Trophoblast cell (in vitro differentiated cells and primary cell): ENCODE measurements around the gene LAMB1.

Experiments used
- DNase-seq, 2 donors: peaks; one replicate each; pipeline ENCODE4 v3.0.0-alpha.2; 2016
- H2AFZ ChIP-seq: 2 replicates; pipeline ENCODE4 v1.6.1; 2013; ENCODE audit warnings: low read length, moderate library complexity, mild to moderate bottlenecking; ENCODE audit not compliant: insufficient read depth, poor library complexity
- H2AK5ac ChIP-seq: 2 replicates; pipeline ENCODE4 v1.6.1; 2013; ENCODE audit warnings: mild to moderate bottlenecking, low read length
- H2BK120ac ChIP-seq: 2 replicates; pipeline ENCODE4 v1.6.1; 2013; ENCODE audit warnings: low read length, mild to moderate bottlenecking, moderate library complexity; ENCODE audit not compliant: insufficient read depth, poor library complexity
- H2BK12ac ChIP-seq: 2 replicates; pipeline ENCODE4 v1.6.1; 2013; ENCODE audit warnings: mild to moderate bottlenecking, low read length, moderate library complexity
- H2BK5ac ChIP-seq: 2 replicates; pipeline ENCODE4 v1.6.1; 2013; ENCODE audit warnings: low read length, low read depth, moderate library complexity, mild to moderate bottlenecking; ENCODE audit not compliant: poor library complexity
- H3K14ac ChIP-seq: 2 replicates; pipeline ENCODE4 v1.6.1; 2013; ENCODE audit warnings: mild to moderate bottlenecking, low read length
- H3K18ac ChIP-seq: 2 replicates; pipeline ENCODE4 v1.6.1; 2013; ENCODE audit warnings: mild to moderate bottlenecking, low read length
- H3K23ac ChIP-seq: 2 replicates; pipeline ENCODE4 v1.6.1; 2013; ENCODE audit warnings: low read length
- H3K27ac ChIP-seq: 2 replicates; pipeline ENCODE4 v1.5.1; 2013; ENCODE audit warnings: low read depth, mild to moderate bottlenecking, inconsistent platforms, low read length, moderate library complexity
- H3K27me3 ChIP-seq: 2 replicates; pipeline ENCODE4 v1.6.1; 2013; ENCODE audit warnings: inconsistent platforms, mild to moderate bottlenecking, low read length, moderate library complexity; ENCODE audit not compliant: insufficient read depth
- H3K36me3 ChIP-seq, 2 experiments: 1 replicate in 1 of 2; 2 replicates in 1 of 2; pipeline ENCODE4 v1.6.1; 2013; ENCODE audit warnings: low read length in 2 of 2, mild to moderate bottlenecking in 2 of 2, moderate library complexity in 1 of 2; ENCODE audit not compliant: insufficient read depth in 2 of 2, control insufficient read depth in 1 of 2
- H3K4ac ChIP-seq: 2 replicates; pipeline ENCODE4 v1.6.1; 2013; ENCODE audit warnings: low read depth, mild to moderate bottlenecking, low read length, moderate library complexity
- H3K4me1 ChIP-seq, 2 experiments: 1 replicate in 1 of 2; 2 replicates in 1 of 2; pipeline ENCODE4 v1.6.1; 2013; ENCODE audit warnings: low read length in 2 of 2, mild to moderate bottlenecking in 2 of 2, moderate library complexity in 1 of 2; ENCODE audit not compliant: insufficient read depth in 2 of 2, control insufficient read depth in 1 of 2
- H3K4me2 ChIP-seq: 2 replicates; pipeline ENCODE4 v1.6.1; 2013; ENCODE audit warnings: inconsistent platforms, mild to moderate bottlenecking, low read length, moderate library complexity
- H3K4me3 ChIP-seq: 2 replicates; pipeline ENCODE4 v1.5.1; 2013; ENCODE audit warnings: mild to moderate bottlenecking, low read depth, low read length, inconsistent platforms
- H3K79me1 ChIP-seq: one replicate; pipeline ENCODE4 v1.6.1; 2013; ENCODE audit warnings: low read length
- H3K79me2 ChIP-seq: 2 replicates; pipeline ENCODE4 v1.6.1; 2013; ENCODE audit warnings: low read length, mild to moderate bottlenecking; ENCODE audit not compliant: control insufficient read depth, insufficient read depth, poor library complexity
- H3K9ac ChIP-seq: 2 replicates; pipeline ENCODE4 v1.6.1; 2013; ENCODE audit warnings: mild to moderate bottlenecking, low read length
- H3K9me3 ChIP-seq: 2 replicates; pipeline ENCODE4 v1.6.1; 2013; ENCODE audit warnings: low read depth, mild to moderate bottlenecking, control low read depth, inconsistent platforms, low read length; ENCODE audit not compliant: insufficient read depth
- H4K12ac ChIP-seq: 2 replicates; pipeline ENCODE4 v1.6.1; 2013; ENCODE audit warnings: low read depth, mild to moderate bottlenecking, low read length, moderate library complexity
- H4K8ac ChIP-seq: 2 replicates; pipeline ENCODE4 v1.6.1; 2013; ENCODE audit warnings: low read depth, mild to moderate bottlenecking, low read length, moderate library complexity
- H4K91ac ChIP-seq: one replicate; pipeline ENCODE4 v1.6.1; 2013; ENCODE audit warnings: low read depth, mild to moderate bottlenecking, low read length, moderate library complexity
- WGBS: extraction: QIAGEN DNeasy Blood & Tissue Kit; methylation state at CpG from one replicate; pipeline ENCODE4 v1.1.7; 2013; ENCODE audit warnings: missing lambda C conversion rate; ENCODE audit not compliant: insufficient read length, insufficient coverage; ENCODE audit errors: extremely low coverage; 5-methylcytosine and 5-hydroxymethylcytosine counted together

LAMB1 gene

DNA sequence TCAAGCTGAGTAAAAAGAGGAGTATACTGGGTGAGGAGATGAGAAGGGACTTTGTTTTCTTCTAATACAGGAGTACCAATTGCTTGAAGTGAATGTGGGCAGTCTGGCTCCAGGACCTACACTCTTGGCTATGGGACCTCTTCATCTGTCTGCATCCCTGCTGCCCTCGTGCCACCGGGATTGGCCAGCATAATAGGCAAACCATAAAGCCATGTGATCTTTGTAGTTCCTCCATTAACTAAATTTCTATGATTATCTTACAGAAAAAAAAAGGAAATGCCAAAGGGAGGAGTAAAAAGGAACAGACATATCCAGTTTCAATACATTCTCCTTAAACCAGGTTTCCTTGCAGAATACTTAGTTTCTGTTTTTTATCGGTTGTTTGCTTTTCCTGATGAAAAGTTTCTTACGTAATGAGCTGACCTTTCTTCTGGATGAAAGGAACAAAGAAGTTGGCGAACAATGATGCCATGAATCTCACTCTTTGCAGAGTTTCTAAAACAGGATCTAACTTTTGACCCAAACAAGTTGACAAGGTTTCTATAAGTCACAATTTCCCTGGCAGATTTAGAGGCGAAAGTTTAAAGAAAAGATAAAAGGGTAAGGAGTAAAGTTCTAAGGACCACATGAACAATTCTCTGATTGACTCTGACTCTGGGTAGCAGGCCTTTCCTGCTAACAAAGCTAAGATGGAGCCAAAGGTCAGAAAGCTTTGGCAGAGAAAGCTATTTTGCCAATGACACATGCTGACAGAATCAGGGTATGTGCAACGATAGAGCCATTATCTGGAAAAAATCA is 54.1 kb downstream of the LAMB1 start:
- H3K23ac ChIP-seq = no peak overlapping the region
- peak overlapping the region; percentile 87 for H2BK120ac ChIP-seq
- peak overlapping the region; percentile 15 for H2BK12ac ChIP-seq
- peak overlapping the region; percentile 16 for H3K18ac ChIP-seq
- H3K79me2 ChIP-seq = peaks cover 5% of the 10 kb centered on the region
- H3K4me1 ChIP-seq = peaks cover 33 to 39% of the 10 kb centered on the region in 2 experiments
- peaks cover 32 to 61% of the 10 kb centered on the region in 2 experiments for H3K36me3 ChIP-seq
- H3K79me1 ChIP-seq = peaks cover 45% of the 10 kb centered on the region
- H3K27me3 ChIP-seq = no peaks in the 10 kb centered on the region
- no peak overlapping the region for H3K9ac ChIP-seq
- no peaks in the 10 kb centered on the region for H3K9me3 ChIP-seq
- H2AK5ac ChIP-seq = peak overlapping the region; percentile 35
- H2BK5ac ChIP-seq = peak overlapping the region; percentile 71
- no CpG with 5 or more reads among the region's 7 CpGs for WGBS
- H3K4me3 ChIP-seq = no peak overlapping the region
- no peak overlapping the region for H3K4me2 ChIP-seq
- peak overlapping the region; percentile 62 for H3K14ac ChIP-seq
- DNase-seq = peak; percentile 74 to 98
- H4K8ac ChIP-seq = peak overlapping the region; percentile 70
- H4K91ac ChIP-seq = peak overlapping the region; percentile 85
- no peak overlapping the region for H3K4ac ChIP-seq
- no peak overlapping the region for H2AFZ ChIP-seq
- no peak overlapping the region for H4K12ac ChIP-seq
- peak overlapping the region; percentile 99 for H3K27ac ChIP-seq

DNA sequence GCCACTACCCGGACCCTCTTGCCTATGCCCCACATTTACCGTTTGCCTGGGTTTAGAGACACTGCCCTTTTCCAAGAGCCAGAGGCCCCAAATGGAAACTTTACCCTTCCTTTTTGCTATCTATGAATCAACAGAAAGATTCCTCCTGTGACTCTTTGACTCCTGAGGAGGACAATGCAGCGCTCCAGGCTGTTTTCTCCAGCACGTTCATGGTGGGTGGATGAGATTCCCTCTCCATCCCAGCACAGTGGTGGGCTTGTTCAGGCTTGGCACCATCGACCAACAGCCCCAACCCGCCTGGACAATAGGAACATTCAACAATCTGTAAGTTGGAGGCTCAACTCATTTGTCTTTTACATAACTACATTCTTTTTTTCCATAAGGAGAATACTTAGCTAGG is 56.1 kb downstream of the LAMB1 start:
- H4K12ac ChIP-seq = no peak overlapping the region
- H2AFZ ChIP-seq = no peak overlapping the region
- WGBS = no CpG with 5 or more reads among the region's 6 CpGs

DNA sequence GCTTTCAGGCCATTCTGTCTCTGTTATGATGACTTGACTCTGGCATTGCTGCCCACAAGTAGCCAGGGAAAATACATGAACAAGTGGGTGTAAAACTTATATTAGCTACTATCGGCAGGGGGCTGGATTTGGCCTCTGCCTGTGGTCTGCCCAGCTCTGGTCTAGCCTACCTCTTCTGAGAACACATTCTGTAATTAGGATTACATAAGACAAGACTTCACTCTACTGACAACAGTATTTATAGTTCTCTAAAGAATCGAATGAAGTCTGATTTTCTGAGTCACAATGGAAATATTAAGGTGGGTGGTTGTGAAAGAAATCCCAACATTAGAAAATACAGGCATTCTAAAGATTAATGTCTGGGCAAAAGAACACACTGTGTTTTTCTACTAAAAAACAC is 56.5 kb downstream of the LAMB1 start:
- Histone ChIP-seq H3K4me3 (no peak overlapping the region), H2BK120ac (no peak overlapping the region), H2BK5ac (peak overlapping the region; percentile 52), H2AFZ (no peak overlapping the region), H2BK12ac (no peak overlapping the region), H3K14ac (no peak overlapping the region), H3K79me2 (peaks cover 2% of the 10 kb centered on the region), H4K12ac (no peak overlapping the region), H3K18ac (no peak overlapping the region), H4K8ac (no peak overlapping the region), H3K27ac (peak overlapping the region; percentile 78), H4K91ac (peak overlapping the region; percentile 4), H3K79me1 (peaks cover 31% of the 10 kb centered on the region), H3K4me2 (no peak overlapping the region), H2AK5ac (no peak overlapping the region), H3K9me3 (no peaks in the 10 kb centered on the region), H3K36me3 (peaks cover 31 to 63% of the 10 kb centered on the region in 2 experiments), H3K9ac (no peak overlapping the region), H3K23ac (no peak overlapping the region), H3K4ac (no peak overlapping the region), H3K27me3 (no peaks in the 10 kb centered on the region), H3K4me1 (peaks cover 24 to 26% of the 10 kb centered on the region in 2 experiments)
- peak in 1 of 2 donors; percentile 46 for DNase-seq
- no CpG with 5 or more reads among the region's 2 CpGs for WGBS

More for the DNA sequence above, 56.1 kb downstream of the LAMB1 start:
- Histone ChIP-seq H3K18ac (no peak overlapping the region), H2BK5ac (peak overlapping the region; percentile 57), H2BK120ac (no peak overlapping the region), H3K4me2 (no peak overlapping the region), H3K9me3 (no peaks in the 10 kb centered on the region), H3K79me1 (peaks cover 35% of the 10 kb centered on the region), H3K4me3 (no peak overlapping the region), H3K36me3 (peaks cover 33 to 64% of the 10 kb centered on the region in 2 experiments), H3K27ac (peak overlapping the region; percentile 78), H4K8ac (peak overlapping the region; percentile 49), H2BK12ac (peak overlapping the region; percentile 18), H3K14ac (no peak overlapping the region), H3K27me3 (no peaks in the 10 kb centered on the region), H4K91ac (no peak overlapping the region), H3K9ac (no peak overlapping the region), H3K23ac (no peak overlapping the region), H3K79me2 (peaks cover 5% of the 10 kb centered on the region), H3K4me1 (peaks cover 29 to 31% of the 10 kb centered on the region in 2 experiments), H3K4ac (peak overlapping the region; percentile 60), H2AK5ac (no peak overlapping the region)
- peak in 1 of 2 donors; percentile 36 for DNase-seq

DNA sequence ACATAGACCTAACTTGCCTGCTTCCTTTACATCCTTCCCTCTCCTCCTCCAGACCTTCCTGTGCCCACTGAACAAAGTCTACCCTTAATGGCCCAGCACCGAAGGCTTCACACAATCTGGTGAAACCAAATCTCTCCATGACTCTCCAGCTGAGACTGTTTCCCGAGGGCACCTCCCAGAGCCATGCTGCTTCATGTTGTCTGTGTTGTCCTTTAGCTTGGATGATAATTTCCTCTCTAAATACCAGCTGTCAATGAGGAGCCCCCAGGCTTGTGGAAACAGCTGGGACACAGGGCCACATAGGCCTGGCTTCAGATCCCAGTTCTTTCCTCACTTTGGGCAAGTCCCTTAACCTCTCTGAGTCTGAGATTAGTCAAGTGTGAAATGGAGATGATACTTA is 57.6 kb downstream of the LAMB1 start:
- Histone ChIP-seq H4K91ac (no peak overlapping the region), H3K4me3 (no peak overlapping the region), H3K27ac (no peak overlapping the region), H3K9me3 (no peaks in the 10 kb centered on the region), H3K9ac (no peak overlapping the region), H3K4me2 (no peak overlapping the region), H3K79me2 (peaks cover 4% of the 10 kb centered on the region), H3K18ac (peak overlapping the region; percentile 80), H3K14ac (no peak overlapping the region), H3K36me3 (peaks cover 29 to 61% of the 10 kb centered on the region in 2 experiments), H2AFZ (no peak overlapping the region), H2BK5ac (peak overlapping the region; percentile 9), H3K23ac (no peak overlapping the region), H3K79me1 (peaks cover 23% of the 10 kb centered on the region), H2BK120ac (no peak overlapping the region), H2AK5ac (no peak overlapping the region), H4K8ac (no peak overlapping the region), H4K12ac (no peak overlapping the region), H3K4ac (no peak overlapping the region), H2BK12ac (no peak overlapping the region), H3K4me1 (peaks cover 20 to 22% of the 10 kb centered on the region in 2 experiments), H3K27me3 (no peaks in the 10 kb centered on the region)
- no CpG with 5 or more reads among the region's 2 CpGs for WGBS
- no peak for DNase-seq
